Chondrocyte (in vitro differentiated cells): ENCODE results near the gene LRRK1. TPM values are rescaled to one million over a fixed set of nuclear protein-coding genes. Genes with fewer than 3 reads are reported as not detected.

Experiments
- DNase-seq: peaks from one replicate; pipeline ENCODE4 v3.0.0; 2021; ENCODE audit warnings: mixed read lengths, low spot score
- H3K27ac Mint-ChIP-seq: one replicate; pipeline ENCODE4 v1.8.0; 2021; ENCODE audit warnings: mild to moderate bottlenecking, moderate library complexity, mixed read lengths; ENCODE audit not compliant: unreplicated experiment
- H3K27me3 Mint-ChIP-seq: 2 replicates; pipeline ENCODE4 v1.8.0; 2021; ENCODE audit warnings: low read depth, mixed read lengths
- H3K36me3 Mint-ChIP-seq: 2 replicates; pipeline ENCODE4 v1.8.0; 2021; ENCODE audit warnings: low read depth, mixed read lengths
- H3K4me1 Mint-ChIP-seq: 2 replicates; pipeline ENCODE4 v1.8.0; 2021; ENCODE audit warnings: low read depth, mild to moderate bottlenecking, mixed read lengths
- H3K4me3 Mint-ChIP-seq: one replicate; pipeline ENCODE4 v1.8.0; 2021; ENCODE audit warnings: mild to moderate bottlenecking, moderate library complexity, mixed read lengths; ENCODE audit not compliant: unreplicated experiment
- H3K9me3 Mint-ChIP-seq: 2 replicates; pipeline ENCODE4 v1.8.0; 2021; ENCODE audit warnings: low read depth, mixed read lengths
- CTCF ChIP-seq: fragments of 200-600 bp; sonication (generic); IDR thresholded peaks from 2 replicates; pipeline ENCODE4 v1.5.0; 2021; ENCODE audit warnings: antibody characterized with exemption, mild to moderate bottlenecking, moderate library complexity
- total RNA-seq: library from RNA; stranded (reverse); gene quantifications from 3 replicates; pipeline ENCODE4 v1.2.1, GENCODE V29; 2021

The LRRK1 gene
- total RNA-seq, 1 donor from 2014 or later = 10.1 TPM

GRCh38 chr15:101053261-101053660 is 134.1 kb downstream of the LRRK1 start:
- H3K4me1 Mint-ChIP-seq = no peaks in the 10 kb centered on the region
- no peak overlapping the region for H3K4me3 Mint-ChIP-seq
- peaks cover 8% of the 10 kb centered on the region for H3K36me3 Mint-ChIP-seq
- DNase-seq = no peak
- H3K27ac Mint-ChIP-seq = no peak overlapping the region
- H3K9me3 Mint-ChIP-seq = no peaks in the 10 kb centered on the region
- no peak for TF ChIP-seq CTCF
- H3K27me3 Mint-ChIP-seq = no peaks in the 10 kb centered on the region

- no peak overlapping the region for H3K27ac Mint-ChIP-seq
- no peak for DNase-seq
- H3K36me3 Mint-ChIP-seq = peaks cover 11% of the 10 kb centered on the region
- H3K4me3 Mint-ChIP-seq = no peak overlapping the region
- no peaks in the 10 kb centered on the region for H3K9me3 Mint-ChIP-seq
- H3K27me3 Mint-ChIP-seq = no peaks in the 10 kb centered on the region
- H3K4me1 Mint-ChIP-seq = no peaks in the 10 kb centered on the region
- TF ChIP-seq CTCF = no peak
Measured at GRCh38 chr15:101054116-101054515, 135.0 kb downstream of the LRRK1 start.

- no peak for TF ChIP-seq CTCF
- Mint-ChIP-seq H3K9me3 (peaks cover 5% of the 10 kb centered on the region), H3K4me1 (no peaks in the 10 kb centered on the region), H3K27ac (no peak overlapping the region), H3K4me3 (no peak overlapping the region), H3K27me3 (no peaks in the 10 kb centered on the region), H3K36me3 (peaks cover 19% of the 10 kb centered on the region)
- DNase-seq = no peak
Measured at GRCh38 chr15:101054991-101055390, 135.8 kb downstream of the LRRK1 start.

GRCh38 chr15:101055411-101055810 is 136.3 kb downstream of the LRRK1 start:
- no peak for TF ChIP-seq CTCF
- Mint-ChIP-seq H3K36me3 (peaks cover 21% of the 10 kb centered on the region), H3K27me3 (no peaks in the 10 kb centered on the region), H3K4me3 (no peak overlapping the region), H3K9me3 (peaks cover 5% of the 10 kb centered on the region), H3K4me1 (no peaks in the 10 kb centered on the region), H3K27ac (no peak overlapping the region)
- DNase-seq = no peak

- TF ChIP-seq CTCF = no peak
- Mint-ChIP-seq H3K9me3 (peaks cover 5% of the 10 kb centered on the region), H3K36me3 (peaks cover 24% of the 10 kb centered on the region), H3K4me1 (no peaks in the 10 kb centered on the region), H3K4me3 (no peak overlapping the region), H3K27ac (no peak overlapping the region), H3K27me3 (no peaks in the 10 kb centered on the region)
- DNase-seq = no peak
Measured at GRCh38 chr15:101056366-101057334, 137.5 kb downstream of the LRRK1 start.
